RPMI8226 (cell line): ENCODE measurements around the gene IL13RA1.
"Not testable (repeated sequence)": the region's sequence is repeated elsewhere in the genome, so short reads cannot be mapped to it uniquely, and the experiment has no call there.

Experiments
- DNase-seq: peaks from one replicate; pipeline ENCODE4 v3.0.0-alpha.2; 2015

IL13RA1 gene

GRCh38 chrX:118730500-118731247 lies 3.3 kb downstream of the IL13RA1 start:
- no peak for DNase-seq

DNA sequence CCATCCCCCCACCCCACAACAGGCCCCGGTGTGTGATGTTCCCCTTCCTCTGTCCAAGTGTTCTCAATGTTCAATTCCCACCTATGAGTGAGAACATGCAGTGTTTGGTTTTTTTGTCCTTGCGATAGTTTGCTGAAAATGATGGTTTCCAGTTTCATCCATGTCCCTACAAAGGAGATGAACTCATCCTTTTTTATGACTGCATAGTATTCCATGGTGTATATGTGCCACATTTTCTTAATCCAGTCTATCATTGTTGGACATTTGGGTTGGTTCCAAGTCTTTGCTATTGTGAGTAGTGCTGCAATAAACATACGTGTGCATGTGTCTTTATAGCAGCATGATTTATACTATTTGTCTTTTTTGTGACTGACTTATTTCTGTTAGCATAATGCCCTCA lies 5.1 kb downstream of the IL13RA1 start:
- not testable (repeated sequence) for DNase-seq

DNA sequence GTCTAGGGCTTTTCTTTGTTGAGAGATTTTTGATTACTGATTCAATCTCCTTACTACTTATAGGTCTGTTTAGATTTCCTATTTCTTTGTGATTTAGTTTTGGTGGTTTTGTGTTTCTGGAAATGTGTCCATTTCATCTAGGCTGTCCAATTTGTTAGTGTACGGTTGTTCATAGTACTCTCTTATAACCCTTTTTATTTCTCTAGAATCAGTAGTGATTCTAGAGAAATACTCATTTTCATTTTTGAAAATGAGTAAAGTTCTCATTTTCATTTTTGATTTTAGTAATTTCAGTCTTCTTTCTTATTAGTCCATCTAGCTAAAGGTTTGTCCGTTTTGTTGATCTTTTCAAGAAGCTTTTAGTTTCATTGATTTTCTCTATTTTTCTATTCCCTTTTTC lies 7.5 kb downstream of the IL13RA1 start:
- DNase-seq = no peak

DNA sequence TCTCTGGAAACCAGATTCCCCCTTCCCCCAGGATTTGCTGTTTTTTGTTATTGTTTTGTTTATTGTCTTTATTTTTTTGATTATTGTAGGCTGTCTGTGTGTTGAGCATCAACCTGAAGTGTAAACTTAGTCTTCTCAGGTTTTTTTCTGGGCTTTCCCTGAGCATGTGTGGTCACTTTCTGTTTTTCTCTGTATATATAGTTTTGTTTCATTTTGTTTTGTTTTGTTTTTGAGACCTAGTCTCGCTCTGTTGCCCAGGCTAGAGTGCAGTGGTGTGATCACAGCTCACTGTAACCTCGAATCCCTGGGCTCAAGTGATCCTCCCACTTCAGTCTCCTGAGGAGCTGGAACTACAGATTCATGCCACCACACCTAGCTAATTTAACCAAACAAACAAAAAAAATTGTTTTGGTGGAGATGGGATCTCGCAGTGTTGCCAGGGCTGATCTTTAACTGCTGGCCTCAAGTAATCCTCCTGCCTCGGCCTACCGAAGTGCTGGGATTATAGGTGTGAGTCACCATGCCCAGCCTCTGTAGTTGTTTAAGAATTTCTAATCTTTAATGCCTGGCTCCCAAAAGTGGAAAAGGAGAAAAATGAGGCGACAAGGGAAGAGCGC lies 9.1 kb downstream of the IL13RA1 start:
- no peak for DNase-seq

- DNase-seq = no peak
Measured at GRCh38 chrX:118739577-118739976, 12.2 kb downstream of the IL13RA1 start.

- DNase-seq = no peak
Measured at GRCh38 chrX:118740276-118740889, 13.0 kb downstream of the IL13RA1 start.

DNA sequence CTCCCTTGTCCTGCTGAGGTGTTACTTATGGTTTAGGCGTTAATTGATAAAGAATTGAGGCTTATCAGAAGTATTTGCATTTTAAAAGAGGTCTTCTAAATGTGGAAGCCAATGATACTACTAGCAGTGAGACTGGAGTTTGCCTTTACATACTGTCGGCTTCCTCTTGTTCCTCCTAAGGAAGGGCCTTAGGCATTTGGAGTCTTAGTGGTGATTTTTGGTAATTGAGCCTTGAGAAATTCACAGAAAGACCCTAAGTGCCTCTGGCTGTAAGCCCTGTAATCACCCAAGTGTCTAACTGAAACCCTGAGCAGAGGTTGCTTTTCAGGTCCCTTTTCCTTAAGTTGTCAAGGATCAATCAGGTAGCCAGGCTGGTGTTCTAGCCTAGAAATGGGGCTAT lies 14.8 kb downstream of the IL13RA1 start:
- no peak for DNase-seq

- DNase-seq = no peak
Measured at GRCh38 chrX:118745570-118745969, 18.2 kb downstream of the IL13RA1 start.

GRCh38 chrX:118751950-118752783 lies 24.8 kb downstream of the IL13RA1 start:
- no peak for DNase-seq

GRCh38 chrX:118755633-118756032 lies 28.2 kb downstream of the IL13RA1 start:
- no peak for DNase-seq

DNA sequence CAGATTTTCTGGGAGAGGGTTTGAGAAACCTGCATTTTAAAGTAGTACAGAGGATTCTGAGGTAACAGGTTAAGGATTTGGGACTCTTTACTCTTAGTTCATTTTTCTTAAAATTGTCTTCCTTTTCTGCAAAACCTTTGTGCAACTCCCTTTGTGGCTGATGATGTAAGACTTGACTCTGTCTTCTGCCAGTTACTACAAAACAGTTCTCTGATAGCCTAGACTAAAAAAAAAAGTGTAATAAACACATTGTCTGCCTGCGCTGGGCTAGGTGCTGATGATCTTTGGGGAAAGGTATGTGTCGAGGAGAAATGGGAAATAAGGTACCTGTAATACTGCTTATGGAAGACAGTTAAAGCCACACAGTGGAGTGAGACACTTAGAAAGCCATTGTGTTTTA lies 28.7 kb downstream of the IL13RA1 start:
- no peak for DNase-seq

DNA sequence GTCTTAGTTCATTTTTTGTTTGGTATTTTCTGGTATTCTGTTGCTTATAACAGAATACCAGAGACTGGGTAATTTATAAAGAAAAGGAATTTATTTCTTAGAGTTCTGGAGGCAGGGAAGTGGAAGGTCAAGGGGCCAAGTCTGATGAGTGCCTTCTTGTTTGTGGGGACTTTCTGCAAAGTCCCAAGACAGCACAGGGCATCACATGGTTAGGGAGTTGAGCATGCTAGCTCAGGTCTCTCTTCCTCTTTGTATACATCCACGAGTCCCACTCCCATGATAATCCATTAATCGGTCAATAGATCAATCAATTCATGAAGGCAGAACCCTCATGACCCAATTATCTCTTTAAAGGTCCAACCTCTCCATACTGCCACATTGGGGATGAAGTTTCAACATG lies 31.1 kb downstream of the IL13RA1 start:
- no peak for DNase-seq

DNA sequence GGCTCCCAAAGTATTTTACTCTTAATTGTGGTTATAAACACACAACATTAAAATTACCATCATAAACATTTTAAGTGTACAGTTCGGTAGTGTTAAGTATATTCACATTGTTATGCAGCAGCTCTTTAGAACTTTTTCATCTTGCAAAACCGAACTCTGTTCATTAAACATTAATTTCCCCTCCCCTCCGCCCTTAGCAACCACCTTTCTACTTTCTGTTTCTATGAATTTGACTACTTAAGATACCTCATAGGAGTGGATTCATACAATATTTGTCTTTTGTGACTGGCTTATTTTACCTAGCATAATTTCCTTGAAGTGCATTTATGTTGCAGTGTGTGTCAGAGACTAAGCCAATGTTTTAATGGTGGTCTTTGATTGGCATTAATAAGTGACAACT lies 32.6 kb downstream of the IL13RA1 start:
- DNase-seq = no peak

DNA sequence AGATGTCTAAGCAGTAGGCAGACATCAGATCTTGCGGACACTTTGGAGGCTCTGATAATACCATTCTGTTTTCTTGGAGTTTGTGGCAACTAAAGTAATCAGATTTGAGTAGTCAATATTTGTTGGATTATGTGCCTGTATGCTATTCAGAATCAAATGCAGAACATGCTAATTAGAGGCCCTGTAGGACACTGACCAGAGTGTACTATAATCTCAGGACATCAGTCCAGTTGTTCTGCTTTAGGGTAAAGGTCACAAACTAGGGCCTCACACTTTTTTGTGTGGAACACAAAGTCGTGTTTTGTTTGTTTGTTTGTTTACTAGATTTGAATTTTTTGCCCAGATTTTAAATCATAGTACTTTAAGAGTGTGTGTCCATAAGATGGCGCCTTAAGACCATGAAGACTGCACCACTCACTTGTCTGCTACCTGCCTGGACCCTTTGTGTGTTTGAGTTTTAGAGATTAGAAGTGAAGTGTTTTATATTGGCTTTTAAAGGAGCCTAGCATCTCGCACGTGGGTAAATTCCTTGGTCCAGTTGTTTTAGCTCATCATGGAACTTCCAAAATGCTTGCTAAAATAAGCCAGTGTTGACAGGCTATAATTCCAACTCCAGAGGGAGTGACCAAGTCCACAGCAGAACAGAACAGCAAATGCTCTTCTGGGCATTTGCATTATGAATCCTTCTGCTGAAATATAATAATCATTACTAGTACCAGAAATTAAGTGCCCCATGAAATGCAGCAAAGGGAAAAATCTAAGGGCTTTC lies 34.7 kb downstream of the IL13RA1 start:
- DNase-seq = no peak

DNA sequence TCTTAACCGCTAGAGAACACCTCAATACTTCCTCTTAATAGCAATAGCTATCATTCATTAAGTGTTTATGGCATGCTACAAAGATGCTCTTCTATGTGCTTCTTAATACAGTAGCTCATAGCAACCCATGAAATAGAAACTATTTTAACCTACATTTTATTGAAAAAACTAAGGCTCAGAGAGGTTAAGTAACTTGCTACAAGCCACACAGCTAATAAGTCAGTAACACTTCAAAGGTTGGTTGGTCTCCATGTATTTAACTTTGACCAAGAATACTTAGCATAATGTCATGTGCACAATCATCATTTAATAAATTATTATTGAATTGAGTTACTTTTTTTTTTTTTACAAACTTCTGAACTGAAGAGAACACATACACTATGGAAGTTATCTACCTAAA lies 36.1 kb downstream of the IL13RA1 start:
- DNase-seq = no peak

DNA sequence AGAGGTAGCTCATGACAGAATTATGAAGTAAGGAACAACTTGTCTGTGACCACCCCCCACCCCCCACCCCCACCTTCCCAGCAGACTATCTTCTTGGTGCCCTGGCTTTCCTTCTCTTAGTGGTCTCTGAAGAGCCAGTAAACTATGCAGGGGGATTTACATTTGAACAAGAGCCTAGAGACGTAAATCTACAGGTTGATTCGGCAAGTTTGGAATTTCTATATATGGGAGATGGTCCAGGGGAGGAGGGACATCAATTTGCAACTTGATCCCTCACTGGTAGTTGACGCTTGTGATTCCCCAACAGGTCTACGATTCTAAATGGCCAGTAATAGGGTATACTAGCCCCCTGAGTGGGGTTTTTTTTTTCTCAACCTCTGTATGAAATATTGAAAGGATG lies 36.7 kb downstream of the IL13RA1 start:
- no peak for DNase-seq

- no peak for DNase-seq
Measured at GRCh38 chrX:118770133-118770760, 42.8 kb downstream of the IL13RA1 start.

DNA sequence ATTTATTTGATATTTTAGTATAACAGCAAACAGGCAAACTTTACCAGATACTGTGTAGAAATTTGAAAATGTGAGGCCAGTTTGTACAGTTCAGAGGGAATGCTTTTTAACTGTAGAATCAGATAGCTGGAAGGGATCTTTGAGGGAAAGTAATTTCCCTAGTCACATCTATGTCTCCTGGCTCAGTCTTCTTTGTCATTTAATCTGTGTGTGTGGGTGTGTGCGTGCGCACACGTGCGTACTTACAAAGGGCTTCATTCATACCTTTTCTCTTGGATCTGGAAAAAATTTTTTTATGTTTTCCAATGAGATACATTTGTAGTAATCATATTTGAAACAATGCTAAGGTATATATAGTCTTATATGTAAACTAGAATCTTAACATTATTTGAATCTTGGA lies 44.6 kb downstream of the IL13RA1 start:
- DNase-seq = no peak

DNA sequence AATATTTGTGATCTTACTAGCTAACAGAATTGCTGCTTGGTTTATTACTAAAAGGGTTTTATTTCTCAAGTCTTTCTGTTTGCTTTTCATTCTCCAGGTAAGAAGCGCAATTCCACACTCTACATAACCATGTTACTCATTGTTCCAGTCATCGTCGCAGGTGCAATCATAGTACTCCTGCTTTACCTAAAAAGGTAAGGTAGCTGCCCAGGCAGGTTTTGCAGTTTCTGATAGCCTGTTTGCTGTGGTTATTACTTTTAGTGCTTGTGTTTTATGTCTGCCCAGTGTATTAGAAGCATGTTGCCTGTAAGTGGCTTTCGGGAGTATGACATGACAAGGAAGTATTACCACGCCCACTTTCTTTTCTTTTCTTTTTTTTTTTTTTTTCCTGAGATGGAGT lies 46.4 kb downstream of the IL13RA1 start:
- no peak for DNase-seq

DNA sequence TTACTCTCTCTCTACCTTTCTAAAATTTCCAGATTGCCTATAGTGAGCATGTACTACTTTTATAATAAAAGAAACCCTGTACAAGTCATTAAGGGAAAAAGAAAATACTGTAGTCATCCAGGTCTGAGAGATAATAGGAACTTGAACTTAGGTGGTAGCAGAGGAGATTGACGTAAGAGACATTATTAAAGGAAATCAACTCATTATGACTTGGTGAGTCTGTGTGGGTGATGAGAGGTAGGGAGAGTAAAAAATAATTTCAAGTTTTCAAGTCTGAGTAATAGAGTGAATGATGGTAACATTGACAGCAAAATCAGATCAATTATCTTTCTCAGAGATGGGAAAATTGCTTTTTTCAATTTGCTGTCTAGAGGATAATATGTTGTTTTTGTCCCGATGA lies 52.2 kb downstream of the IL13RA1 start:
- DNase-seq = no peak

DNA sequence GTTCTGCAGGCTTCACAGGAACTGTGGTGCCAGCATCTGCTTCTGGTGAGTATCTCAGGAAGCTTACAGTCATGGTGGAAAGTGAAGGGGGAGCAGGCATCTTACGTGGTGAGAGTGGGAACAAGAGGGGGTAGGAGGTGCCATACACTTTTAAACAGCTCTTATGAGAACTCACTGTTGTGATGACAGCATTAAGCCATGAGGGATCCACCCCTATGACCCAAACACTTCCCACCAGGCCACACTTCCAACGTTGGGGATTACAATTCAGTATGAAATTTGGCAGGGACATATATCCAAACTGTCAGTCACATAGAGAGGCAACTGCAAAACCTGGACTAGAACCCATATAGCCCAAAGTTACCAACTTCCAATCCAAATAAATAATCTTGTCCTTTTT lies 53.1 kb downstream of the IL13RA1 start:
- no peak for DNase-seq

- DNase-seq = no peak
Measured at GRCh38 chrX:118780911-118781310, 53.5 kb downstream of the IL13RA1 start.
